Liver (tissue), 3 donors: ENCODE data around the gene CEP63.

Experiments used
- ATF3 ChIP-seq: IDR thresholded peaks from 2 replicates; pipeline ENCODE4 v1.6.1; 2016; ENCODE audit warnings: antibody characterized with exemption
- JUND ChIP-seq, 2 donors: IDR thresholded peaks; 2 replicates each; pipeline ENCODE4 v1.6.1; 2016; ENCODE audit warnings: antibody characterized with exemption in 2 of 2
- REST ChIP-seq: IDR thresholded peaks from 2 replicates; pipeline ENCODE4 v1.6.1; 2016; ENCODE audit warnings: antibody characterized with exemption, mild to moderate bottlenecking
- TAF1 ChIP-seq: conservative IDR thresholded peaks from 2 replicates; pipeline ENCODE4 v1.6.1; 2016; ENCODE audit warnings: antibody characterized with exemption, mild to moderate bottlenecking
- YY1 ChIP-seq: IDR thresholded peaks from 2 replicates; pipeline ENCODE4 v1.6.1; 2016; ENCODE audit warnings: antibody characterized with exemption, mild to moderate bottlenecking
- TF ChIP-seq, protein P1 (sequence below): fragments of 150-350 bp; IDR thresholded peaks from 2 replicates; pipeline ENCODE4 v1.5.1; 2017; ENCODE audit warnings: improper control_type of control experiment, low read depth, low read length; ENCODE audit not compliant: missing input control
- donor health status: healthy.
- donor health status: healthy.

DNA sequence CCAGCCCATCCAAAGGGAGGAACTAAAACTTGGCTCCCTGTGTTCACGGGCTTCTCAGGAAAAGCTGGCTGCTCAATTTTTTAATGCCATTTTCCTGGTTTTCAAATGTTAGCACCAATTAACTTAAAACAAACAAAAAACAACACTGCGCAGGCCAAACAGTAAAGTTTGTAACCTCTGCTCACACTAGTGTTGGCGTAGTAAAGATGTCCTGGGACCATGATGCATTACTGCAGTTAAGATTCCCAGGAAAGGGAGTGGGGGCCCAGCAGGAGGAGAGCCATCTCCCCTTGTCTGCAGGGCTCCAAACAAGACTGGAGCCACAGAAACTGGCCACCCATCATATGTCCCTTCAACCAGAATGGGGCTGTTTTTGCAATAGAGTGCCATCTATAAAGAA is 91.0 kb downstream of the CEP63 start:
- no peak for TF ChIP-seq TAF1
- TF ChIP-seq JUND (IDR thresholded peaks at IDR 0.05) = no peak
- no peak for TF ChIP-seq YY1
- TF ChIP-seq, protein P1, sequence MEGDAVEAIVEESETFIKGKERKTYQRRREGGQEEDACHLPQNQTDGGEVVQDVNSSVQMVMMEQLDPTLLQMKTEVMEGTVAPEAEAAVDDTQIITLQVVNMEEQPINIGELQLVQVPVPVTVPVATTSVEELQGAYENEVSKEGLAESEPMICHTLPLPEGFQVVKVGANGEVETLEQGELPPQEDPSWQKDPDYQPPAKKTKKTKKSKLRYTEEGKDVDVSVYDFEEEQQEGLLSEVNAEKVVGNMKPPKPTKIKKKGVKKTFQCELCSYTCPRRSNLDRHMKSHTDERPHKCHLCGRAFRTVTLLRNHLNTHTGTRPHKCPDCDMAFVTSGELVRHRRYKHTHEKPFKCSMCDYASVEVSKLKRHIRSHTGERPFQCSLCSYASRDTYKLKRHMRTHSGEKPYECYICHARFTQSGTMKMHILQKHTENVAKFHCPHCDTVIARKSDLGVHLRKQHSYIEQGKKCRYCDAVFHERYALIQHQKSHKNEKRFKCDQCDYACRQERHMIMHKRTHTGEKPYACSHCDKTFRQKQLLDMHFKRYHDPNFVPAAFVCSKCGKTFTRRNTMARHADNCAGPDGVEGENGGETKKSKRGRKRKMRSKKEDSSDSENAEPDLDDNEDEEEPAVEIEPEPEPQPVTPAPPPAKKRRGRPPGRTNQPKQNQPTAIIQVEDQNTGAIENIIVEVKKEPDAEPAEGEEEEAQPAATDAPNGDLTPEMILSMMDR = no peak
- TF ChIP-seq ATF3 = no peak
- no peak for TF ChIP-seq REST
